Ishikawa (cell line): ENCODE measurements around the gene APOH.

Source experiments
- CREB1 ChIP-seq: IDR thresholded peaks from 2 replicates; pipeline ENCODE4 v1.6.1; 2012; ENCODE audit warnings: low read depth
- EGR1 ChIP-seq: IDR thresholded peaks from 2 replicates; pipeline ENCODE4 v1.6.1; 2012
- EP300 ChIP-seq: IDR thresholded peaks from 2 replicates; pipeline ENCODE4 v1.6.1; 2012; ENCODE audit warnings: borderline replicate concordance
- RAD21 ChIP-seq: IDR thresholded peaks from 2 replicates; pipeline ENCODE4 v1.6.1; 2012; ENCODE audit warnings: low read depth
- REST ChIP-seq: IDR thresholded peaks from 2 replicates; pipeline ENCODE4 v1.6.1; 2012; ENCODE audit warnings: low read depth, mild to moderate bottlenecking
- TCF12 ChIP-seq: IDR thresholded peaks from 2 replicates; pipeline ENCODE4 v1.6.1; 2012; ENCODE audit warnings: low read depth

GRCh38 chr17:66240630-66241029 is 11.4 kb upstream of the APOH start:
- TF ChIP-seq RAD21 (no peak), CREB1 (no peak), EP300 (no peak), REST (no peak), TCF12 (no peak), EGR1 (no peak)
